Stimulated activated CD4-positive, alpha-beta T cell treated with anti-CD3 and anti-CD28 coated beads, TNF-alpha, amount 100 ng/mL, for 48 hours (primary cell): ENCODE measurements around the gene RNF113B.

Experiments used
- DNase-seq, 3 donors: peaks; one replicate each; pipeline ENCODE4 v3.0.0-alpha.2; 2020; ENCODE audit warnings: low read depth in 3 of 3

The RNF113B gene

DNA sequence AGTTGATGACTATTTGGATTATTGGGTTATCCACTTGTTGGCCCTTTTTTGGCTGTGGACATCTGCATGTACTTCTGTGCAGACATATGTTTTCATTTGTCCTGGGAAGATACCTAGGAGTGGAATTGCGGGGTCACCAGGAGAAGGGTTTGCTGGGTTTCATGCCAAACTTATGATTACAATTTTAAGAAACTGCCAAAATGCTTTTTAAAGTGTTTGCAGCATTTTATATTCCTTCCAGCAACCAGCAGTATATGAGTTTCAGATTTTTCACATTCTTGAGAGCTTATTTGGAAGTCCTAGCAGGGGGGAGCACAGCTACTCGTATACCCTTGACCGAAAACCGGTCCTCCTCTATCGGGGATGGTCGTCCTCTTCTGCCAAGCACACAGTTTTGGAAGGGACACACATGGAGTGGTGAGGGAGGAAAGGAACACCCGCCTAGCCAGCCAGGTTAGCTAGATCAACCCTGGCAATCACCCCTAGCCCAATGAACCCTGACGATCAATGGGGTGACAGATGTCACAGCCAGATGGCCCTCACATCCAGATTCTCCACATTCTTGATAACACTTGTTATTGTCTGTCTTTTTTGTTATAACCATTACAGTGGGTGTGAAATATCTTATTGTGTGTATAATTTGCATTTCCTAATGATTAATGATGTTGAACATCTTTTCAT lies 26.7 kb upstream of the RNF113B start:
- DNase-seq: no peak

DNA sequence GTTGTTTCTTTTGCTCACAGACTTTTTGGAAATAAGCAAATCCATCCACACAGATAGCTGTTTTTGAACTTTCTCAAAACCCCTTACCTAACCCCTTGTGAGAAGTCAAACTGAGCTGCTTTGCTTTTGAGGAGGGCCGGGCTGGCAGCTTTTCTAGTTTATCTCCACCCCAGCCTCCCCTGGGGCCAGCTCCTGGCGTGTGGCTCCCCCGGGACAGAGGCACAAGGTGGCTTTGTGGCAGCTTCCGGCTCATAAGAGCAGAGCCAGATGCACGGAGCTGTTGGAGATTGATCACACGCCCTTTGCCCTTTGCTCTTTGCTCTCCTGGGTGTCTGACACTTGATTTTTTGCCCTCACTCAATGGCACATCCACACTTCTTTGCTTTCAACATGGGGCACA lies 24.9 kb upstream of the RNF113B start:
- no peak for DNase-seq

DNA sequence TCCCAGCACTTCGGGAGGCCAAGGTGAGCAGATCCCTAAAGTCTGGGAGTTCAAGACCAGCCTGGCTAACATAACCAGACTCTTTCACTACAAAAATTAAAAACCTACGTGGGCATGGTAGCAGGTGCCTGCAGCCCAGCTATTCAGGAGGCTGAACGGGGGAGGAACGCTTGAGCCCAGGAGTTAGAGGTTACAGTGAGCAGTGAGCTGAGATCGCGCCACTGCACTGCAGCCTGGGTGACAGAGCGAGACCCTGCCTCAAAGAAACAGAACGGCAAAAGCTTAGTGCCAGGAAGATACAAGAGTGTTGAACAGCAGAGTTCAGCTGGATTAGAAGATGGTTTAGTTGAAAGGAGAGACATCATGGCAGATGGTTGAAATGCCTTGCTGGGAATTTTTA lies 24.1 kb upstream of the RNF113B start:
- DNase-seq: no peak

DNA sequence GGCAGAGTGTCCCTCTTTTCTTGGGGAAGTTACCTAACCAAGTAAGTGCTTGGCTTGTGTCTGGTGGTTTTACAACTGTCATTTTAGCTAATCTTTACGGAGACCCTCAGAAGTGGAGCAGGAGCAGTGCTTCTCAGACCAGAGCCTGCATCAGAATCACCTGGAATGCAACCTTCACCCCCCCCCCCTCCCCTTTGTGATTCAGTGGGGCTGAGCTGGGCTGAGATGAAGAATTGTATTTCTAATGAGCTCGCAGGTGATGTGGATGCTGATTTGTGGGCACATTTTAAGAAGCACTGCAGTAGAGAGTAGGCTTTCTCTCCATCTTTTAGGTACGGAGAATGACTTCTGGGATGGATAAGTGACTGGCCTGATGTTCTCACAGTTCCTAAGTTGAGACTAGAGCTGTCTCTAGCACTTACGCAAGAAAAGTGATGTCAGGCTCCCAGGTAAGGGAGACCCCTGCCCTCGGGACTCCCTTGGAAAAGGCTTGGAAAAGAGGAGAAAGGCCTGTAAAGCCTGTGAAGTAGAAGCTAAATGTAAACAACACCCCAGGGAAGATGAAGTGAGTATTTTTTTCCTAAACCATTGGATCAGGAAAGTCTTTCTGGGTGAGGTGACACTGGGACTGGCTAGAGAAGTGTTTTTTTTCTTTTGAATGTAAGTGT lies 23.3 kb upstream of the RNF113B start:
- no peak for DNase-seq

DNA sequence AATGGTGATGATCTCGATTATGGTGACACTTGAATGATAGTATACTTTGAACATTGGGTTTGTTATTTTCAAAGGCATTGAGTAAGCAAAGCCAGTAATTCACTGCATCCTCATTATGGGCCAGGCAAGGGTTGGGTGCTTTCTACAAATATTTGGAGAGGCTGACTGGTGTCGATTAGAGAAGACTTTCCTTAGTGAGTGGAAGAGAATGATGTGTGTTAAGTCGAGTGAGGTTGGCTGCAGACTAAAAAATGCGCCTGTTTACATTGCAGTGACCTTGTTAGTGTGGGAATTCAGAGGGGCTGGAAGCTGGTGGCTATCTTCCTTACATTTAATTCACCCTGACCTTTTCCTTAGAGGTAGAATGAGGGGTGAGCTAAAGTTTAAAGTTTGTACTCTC lies 22.4 kb upstream of the RNF113B start:
- DNase-seq: no peak

DNA sequence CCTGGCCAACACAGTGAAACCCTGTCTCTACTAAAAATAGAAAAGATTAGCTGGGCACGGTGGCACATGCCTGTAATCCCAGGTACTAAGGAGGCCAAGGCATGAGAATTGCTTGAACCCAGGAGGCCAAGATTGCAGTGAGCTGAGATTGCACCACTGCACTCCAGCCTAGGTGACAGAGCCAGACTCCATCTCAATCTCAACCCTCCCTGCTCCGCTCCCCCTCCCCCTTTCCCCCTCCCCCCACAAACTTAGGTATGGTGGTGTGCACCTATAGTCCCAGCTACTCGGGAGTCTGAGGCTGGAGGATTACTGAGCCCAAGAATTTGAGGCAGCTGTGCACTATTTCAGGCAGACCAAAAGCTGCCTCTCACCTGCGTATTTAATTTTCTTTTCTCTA lies 21.6 kb upstream of the RNF113B start:
- no peak for DNase-seq

DNA sequence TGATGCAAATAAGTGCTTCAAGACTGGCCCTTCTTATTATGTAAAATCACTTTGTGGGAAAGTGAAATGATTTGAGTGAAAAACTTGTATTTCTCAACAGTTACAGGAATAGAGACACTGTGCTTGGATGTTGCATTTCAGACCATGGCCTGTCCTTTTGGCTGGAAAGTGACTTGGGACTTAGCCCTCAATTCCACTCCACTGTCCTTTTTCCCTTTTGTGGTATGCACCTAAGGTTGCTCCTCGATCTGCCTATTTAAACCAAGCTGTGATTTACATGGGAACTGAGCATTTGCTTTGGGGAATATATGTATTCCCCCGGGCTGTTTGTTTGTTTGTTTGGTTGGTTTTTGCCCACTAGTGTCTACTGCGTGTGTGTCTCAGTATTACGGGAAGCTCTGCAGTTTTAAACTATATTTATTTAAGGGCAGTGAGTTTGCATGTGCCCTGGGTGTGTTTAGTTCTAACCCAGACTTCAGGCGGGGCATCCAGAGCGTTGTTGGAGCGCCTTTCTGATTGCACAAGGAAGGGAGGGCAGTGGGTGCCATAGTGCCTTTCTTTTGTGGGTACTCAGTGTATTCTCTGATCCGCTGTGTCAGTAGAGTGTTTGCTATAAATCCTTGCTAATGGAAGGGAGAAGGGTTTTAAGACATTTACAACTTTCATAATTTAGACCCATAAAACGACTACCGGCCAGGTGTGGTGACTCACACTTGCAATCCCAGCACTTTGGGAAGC lies 18.2 kb upstream of the RNF113B start:
- no peak for DNase-seq

DNA sequence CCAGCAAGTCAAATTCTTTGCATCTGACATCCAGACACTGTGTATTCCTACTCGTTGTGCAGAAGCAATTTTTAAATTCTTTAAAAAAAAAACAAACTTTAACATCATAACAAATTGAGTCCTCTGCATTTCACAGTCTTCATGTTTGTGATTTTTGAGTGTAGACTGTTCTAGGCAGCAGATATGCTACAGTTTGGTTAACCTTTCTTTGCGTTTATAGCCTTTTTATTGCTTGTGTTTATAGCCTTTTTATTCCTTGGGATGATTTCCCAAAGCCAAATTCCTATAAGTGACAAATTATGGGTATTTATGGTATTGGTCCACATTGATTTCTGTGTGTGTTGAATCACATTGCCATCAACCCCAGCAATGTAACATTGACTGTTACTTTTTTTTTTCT lies 14.9 kb upstream of the RNF113B start:
- no peak for DNase-seq

DNA sequence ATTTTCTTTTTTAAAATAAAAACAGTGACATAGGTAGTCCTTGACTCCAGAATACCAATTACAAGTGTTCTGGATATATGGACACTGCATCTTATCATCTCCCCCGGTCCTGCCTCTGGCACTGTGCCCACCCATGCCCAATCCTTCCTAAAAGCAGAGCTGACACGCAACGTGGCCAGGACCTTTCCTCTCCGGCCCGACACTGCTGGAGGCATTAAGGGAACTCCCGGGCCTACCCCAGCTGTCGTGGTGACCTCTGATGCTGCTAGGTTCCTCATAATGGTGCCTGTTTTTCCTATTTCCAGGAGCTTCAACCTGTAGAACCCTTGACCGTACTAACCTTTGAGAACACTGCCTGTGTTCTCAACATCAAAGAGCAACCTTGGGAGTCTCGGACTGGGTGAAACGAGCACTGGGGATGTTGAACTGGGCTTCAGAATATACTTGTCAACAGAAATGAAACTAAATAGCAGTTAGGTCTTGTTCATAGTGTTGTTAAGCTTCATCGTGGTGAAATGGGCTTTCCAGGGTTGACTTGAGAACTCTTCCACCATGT lies 13.9 kb upstream of the RNF113B start:
- no peak for DNase-seq

DNA sequence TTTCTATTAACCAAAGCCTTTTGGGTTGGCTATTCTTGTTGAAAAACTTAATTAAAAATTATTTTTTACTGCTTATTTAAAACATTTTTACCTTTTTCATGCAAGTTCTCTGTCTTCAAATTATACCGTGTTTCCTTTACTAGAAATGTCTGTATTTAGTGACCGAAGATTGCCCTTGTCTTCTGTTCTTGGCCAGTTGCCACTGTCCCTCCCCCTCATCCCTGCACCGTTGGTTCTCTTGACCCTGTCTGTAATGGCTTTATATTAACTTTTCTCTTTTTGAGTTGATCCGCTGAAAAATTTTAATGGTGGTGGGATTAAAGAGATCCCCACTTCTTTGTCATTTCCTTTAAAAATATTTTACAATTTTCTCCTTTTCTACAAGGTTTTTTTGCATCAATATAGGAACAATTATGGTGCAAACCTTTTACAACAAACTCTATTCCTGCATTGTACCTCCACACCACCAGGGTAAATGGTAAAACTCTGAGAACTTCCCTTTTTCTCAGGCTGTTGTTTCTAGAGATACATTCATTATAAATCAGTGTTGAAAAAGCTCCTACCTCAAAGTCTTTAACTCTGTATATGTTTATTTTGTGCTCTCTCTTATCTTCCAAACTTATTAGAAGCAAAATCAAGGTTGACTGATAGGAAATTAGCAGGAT lies 12.9 kb upstream of the RNF113B start:
- no peak for DNase-seq

DNA sequence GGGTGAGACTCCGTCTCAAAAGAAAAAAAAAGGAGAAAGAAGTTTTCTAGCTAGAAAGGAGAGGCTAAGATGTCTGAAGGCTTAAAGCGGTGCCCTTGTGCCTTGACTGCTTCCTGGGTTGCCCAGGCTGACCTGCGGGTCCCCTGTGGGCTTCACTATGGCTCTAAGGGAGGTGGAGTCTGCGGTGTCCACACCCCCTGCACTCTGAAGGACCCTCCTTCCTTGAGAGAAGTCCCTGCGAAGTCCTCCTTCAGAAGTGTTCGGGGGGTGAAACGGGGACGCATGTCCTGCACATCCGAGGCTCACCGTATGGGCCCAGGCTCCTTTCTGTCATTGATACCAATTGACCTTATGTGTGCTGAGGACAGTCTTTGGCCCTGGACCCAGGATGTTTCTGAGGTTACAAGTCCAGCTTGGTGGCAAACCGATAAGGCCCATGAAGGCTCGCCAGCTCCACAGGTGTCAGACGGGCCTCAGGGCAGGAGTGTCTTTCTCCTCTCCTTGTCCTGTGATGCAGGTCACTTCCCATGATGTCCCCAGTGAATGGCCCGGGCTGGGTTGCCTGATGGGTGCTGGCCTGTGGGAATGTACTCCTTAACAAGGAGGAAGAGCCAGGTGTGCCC lies 11.6 kb upstream of the RNF113B start:
- DNase-seq: no peak

DNA sequence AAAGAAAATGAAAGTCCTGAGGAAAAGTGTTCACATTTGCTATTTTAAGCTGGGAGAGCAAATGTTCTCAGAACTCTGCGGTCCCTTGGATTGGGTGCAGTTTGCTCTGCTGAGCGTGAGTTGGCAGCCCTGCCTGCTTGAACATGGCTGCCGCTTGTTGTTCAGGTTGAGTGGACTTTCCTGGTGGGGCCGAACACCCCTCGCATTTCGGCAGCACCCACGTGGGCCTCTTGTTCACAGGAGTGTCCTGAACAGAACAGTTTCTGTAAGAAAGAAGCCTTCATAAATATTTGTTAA lies 10.8 kb upstream of the RNF113B start:
- no peak for DNase-seq

DNA sequence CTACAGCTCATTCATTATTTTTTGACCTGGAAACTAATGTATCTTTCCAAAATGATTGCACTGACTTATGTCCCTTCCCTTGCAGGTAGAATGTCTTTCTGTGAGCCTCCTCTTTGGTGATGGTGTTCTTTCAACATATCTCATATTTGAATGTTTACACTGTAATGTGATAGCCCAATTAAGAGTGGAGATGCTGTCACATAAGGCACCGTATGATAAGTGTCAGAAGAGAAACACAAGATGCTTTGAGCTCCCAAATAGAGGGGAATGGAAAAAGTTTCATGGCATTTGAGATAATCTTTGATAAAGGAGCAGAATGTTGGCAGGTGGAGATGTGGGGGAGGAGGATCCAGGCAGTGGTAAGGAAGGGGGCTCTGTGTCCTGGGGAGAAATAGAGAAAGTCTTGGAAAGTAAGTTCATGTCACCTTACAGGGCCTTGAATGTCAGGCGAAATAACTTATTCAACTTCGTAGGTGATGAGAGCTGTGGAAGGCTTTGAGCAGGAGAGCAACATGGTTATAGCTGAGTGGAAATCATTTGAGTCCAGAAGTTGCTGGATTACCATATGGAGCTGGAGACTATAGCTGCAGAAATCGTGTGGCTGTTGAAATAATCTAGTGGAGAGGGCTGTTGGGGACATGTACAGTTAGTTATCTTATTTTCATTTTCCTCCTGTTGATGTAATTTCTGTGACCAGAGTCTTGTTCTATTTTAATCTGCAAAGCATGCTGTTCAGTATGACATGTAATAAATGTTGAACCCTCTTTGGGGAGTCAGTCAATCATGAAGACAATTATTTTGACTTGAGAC lies 10.3 kb upstream of the RNF113B start:
- no peak for DNase-seq

DNA sequence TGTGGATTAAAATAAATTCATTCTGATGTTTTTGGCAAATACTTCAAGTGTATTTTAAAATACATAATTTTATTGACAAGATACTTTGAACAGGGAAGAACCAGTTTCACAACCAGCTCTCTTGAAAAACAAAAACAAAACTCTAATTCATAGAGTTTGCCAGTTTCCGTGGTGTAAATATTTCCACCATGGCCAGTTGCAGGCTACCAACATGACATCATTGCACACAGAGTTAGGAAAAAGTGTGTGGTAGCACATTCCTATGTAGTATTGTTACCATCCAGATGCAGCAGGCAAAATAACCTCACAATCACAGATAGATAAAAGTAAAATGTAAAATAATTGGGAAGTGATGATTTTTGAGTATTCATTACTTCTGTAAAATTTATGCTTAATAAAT lies 7.7 kb upstream of the RNF113B start:
- no peak for DNase-seq

DNA sequence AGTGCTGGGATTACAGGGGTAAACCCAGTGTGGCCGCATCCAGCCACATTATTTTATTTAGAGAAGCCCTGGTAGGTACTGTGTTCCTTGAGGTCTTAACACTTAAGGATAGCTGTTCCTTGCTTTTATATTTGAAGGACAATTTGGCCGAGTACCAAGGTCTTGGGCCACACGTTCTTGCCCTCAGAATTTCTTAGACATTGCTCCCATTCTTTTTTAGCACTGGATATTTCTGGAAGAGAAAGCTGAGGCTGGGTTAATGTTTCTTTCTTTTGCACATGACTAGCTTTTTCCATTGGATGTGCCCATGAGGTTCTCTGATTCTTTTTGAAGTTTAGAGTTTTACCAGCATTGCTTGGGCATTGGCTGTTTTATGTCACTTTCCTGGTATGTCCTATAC lies 5.5 kb upstream of the RNF113B start:
- DNase-seq: no peak

DNA sequence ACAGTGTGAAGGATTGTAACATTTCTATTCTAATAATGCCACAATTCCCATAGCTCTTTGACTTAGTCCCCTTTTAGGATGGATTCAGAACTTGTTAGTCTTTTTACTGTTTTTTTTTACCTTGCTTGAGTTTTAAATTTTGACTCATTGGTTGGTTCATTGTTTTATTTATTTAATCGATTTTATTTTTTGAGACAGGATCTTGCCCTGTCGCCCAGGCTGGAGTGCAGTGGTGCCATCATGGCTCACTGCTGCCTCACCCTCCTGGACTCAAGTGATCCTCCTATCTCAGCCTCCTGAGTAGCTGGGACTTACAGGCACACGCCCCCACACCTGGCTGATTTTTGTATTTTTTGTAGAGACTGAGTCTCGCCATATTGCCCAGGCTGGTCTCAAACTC lies 5.1 kb upstream of the RNF113B start:
- DNase-seq: no peak

DNA sequence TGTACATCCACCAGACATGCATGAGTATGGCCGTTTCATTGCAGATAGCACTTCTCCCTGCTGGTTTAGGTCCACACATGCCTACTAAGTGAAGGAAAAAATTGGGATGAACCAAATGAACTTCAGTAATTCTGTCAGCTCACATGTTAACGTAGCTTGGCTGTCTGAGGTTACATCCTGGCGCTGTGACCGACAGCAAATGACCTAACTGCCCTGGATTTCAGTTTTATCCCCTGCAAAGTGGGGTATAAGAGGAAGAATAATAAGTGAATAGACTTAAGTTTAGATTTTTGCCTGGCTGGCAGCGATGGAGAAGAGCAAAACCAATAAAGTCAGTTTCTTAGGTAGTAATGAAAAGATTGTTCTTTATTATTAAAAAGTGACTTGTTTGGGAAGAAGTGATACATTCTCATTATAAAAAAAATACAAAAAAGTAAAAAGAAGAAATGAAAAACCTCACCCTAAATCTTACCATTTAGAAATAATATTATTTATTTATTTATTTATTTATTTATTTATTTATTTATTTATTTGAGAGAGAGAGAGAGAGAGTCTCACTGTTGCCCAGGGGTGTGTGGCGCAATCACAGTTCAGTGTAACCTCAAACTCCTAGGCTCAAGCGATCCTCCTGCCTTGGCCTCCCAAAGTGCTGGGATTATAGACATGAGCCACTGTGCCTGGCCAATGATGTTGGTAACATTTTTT lies 4.2 kb upstream of the RNF113B start:
- DNase-seq: no peak

DNA sequence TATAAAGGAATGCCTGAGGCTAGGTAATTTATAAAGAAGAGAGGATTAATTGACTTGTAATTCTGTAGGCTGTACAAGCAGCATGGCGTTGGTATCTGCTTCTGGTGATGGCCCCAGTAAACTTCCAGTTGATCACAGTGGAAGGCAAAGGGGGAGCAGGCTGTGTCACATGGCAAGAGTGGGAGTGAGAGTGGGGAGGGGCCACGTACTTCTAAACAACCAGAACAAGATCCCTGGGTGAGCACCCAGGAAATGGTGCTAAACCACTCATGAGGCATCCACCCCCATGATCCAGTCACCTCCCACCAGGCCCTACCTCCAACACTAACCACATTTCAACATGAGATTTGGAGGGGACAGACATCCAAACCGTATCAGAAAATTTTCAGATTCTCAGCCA lies 3.0 kb upstream of the RNF113B start:
- no peak for DNase-seq

DNA sequence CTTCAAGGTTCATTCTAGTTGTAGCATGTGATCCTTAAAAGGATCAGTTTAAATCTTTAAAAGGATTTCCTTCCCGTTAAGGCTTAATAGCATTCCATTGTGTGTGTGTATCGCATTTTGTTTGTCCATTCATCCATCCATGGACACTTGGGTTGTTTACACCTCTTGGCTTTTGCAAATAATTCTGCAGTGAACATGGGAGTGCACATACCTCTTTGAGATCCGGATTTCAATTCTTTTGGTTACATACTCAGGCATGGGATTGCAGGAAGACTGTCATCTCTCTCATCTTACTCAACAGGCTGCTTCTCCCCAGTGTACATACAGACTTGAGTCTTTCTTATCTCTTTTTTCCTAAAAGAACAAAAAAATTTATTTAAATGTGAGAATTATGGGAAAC lies 1.2 kb downstream of the RNF113B start:
- DNase-seq: no peak

DNA sequence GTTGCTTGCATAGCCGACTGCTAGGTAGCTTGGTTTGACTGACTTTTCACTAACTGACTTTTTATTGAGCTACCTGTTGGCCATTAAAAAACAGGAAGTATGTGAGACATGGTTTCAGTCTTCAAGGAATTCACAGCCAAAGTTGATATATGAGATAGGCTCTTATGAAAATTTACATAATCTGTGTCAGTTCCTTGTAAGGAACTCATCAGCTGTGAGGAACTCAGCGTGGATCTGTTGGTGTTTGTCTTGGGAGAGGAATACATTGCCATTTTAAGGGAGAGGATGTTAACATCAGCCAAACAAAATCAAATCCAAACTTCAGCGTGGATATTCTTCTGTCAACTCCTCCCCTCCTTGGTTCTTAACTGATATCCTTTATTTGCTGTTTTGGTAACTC lies 2.0 kb downstream of the RNF113B start:
- DNase-seq: no peak

DNA sequence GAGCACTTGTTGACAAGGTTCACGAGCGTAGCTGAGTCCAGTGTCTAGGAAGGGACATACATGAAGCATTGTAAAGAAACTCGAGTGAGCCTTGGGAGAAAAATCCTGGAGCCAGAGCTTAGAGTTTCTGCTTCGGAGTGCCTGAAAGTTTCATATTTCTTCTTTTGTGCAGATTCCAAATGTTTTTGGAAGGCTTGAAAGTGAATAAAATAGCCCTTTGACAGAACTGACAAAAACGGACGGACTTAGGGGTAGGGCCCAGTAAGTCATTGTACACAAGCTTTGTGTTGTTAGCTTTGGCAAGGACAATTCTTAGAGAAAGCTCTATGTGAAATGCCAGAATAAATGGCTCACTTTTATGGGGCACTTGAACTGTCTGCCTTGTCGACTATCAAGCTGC lies 2.8 kb downstream of the RNF113B start:
- DNase-seq: no peak
